Measurements from ENCODE around the gene TRERF1.

The TRERF1 gene

DNA sequence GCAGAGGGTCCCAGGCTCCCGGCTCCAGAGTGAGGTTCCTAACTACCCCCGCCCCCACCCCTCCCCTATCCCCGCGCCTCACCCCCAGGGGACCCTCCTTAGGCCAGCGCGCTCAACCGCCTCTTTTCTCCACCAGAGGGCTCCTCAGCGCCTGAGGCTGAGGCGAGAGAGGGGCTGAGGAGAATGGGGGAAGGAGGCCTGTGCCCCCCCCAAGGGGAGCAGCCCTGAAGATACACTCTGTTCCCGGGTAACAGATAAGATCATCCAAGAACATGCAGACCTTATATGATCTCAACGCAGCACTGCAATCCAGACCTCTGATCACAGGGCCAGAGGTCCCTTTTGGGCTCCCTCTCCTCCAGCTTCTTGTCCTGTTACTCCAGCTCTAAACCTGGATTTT is 190.8 kb downstream of the TRERF1 start:
- no peak for DNase-seq (ENCODE audit: low read depth)
- TF ChIP-seq, protein P1, sequence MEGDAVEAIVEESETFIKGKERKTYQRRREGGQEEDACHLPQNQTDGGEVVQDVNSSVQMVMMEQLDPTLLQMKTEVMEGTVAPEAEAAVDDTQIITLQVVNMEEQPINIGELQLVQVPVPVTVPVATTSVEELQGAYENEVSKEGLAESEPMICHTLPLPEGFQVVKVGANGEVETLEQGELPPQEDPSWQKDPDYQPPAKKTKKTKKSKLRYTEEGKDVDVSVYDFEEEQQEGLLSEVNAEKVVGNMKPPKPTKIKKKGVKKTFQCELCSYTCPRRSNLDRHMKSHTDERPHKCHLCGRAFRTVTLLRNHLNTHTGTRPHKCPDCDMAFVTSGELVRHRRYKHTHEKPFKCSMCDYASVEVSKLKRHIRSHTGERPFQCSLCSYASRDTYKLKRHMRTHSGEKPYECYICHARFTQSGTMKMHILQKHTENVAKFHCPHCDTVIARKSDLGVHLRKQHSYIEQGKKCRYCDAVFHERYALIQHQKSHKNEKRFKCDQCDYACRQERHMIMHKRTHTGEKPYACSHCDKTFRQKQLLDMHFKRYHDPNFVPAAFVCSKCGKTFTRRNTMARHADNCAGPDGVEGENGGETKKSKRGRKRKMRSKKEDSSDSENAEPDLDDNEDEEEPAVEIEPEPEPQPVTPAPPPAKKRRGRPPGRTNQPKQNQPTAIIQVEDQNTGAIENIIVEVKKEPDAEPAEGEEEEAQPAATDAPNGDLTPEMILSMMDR (conservative IDR thresholded peaks at IDR 0.05; ENCODE audit: low read length) = peak; percentile 46
- H3K4me3 ChIP-seq (ENCODE audit: low read length) = no peak overlapping the region

DNA sequence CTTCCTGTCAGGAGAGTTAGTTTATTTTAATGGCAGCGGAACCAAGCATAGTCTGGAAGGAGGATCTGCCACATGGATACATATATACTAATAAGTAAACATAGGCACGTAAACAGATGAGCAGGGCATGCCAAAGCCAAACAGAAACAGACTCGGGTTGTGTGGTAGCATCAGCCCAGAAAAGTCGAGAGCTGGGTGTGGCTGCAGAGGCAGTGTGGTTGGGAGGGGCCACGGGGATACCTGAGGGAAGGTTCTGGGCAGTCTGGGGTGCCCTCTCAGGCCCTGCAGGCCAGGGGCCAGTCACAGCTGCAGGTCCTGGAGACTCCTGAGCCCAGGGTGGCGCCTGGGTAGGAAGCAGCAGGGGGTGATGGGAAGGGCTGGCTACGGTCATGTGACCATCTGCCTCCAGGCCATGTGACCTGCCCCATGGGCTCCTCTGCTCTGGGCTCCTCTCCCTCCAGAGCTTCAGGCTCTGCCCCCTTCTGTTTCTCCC is 191.3 kb downstream of the TRERF1 start:
- H3K4me3 ChIP-seq (ENCODE audit: low read length) = no peak overlapping the region
- TF ChIP-seq, protein P1 (conservative IDR thresholded peaks at IDR 0.05; ENCODE audit: low read length) = no peak
- no peak for DNase-seq (ENCODE audit: low read depth)

DNA sequence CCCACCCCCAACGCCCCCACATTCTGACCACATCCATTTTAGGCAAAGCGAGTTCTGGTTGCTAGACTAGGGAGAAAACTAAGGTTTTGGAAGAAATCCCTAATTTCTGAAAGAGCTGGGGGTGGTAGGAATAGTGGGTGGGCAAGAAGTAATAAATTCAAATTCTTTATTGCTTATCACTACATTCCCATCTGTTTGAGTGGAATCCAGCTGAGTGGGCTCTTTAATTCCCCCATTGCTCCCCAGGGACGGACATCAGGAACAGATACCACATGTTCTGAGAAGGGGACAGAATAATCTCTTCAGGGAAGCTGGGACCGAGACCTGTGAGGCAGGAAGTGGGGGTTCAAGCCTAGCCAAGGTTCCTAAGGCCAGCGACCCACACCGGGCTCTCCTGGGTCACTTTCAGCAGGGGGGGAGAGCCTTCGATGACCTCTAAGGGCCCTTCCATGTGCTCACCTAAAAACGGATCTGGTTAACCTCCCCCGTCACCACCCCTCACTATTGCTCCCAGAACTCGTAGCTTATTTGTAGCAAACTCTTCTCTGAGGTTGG is 191.8 kb downstream of the TRERF1 start:
- no peak overlapping the region for H3K4me3 ChIP-seq (ENCODE audit: low read length)
- peak; percentile 43 for DNase-seq (ENCODE audit: low read depth)
- TF ChIP-seq, protein P1 (conservative IDR thresholded peaks at IDR 0.05; ENCODE audit: low read length) = no peak

DNA sequence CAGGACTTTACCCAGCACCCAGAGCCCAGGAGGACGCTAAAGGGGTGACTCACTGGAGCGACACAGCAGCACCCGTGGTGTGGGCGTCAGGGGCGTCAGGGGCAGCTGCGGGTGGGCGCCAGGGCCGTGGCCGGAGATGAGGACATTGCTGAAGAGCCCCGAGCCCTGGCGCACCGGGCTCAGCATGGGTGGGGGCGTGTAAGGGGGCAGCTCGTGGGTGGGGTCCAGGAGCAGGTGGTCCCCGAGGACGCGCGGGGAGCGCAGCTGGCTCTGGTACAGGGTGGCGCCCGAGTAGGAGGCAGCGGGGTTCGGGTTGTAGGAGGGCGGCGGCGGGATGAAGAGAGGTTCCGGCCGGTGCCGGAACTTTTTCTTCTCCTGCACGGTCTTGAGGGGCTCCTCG is 192.4 kb downstream of the TRERF1 start:
- no peak for DNase-seq (ENCODE audit: low read depth)
- no peak overlapping the region for H3K4me3 ChIP-seq (ENCODE audit: low read length)
- TF ChIP-seq, protein P1 (conservative IDR thresholded peaks at IDR 0.05; ENCODE audit: low read length) = no peak

DNA sequence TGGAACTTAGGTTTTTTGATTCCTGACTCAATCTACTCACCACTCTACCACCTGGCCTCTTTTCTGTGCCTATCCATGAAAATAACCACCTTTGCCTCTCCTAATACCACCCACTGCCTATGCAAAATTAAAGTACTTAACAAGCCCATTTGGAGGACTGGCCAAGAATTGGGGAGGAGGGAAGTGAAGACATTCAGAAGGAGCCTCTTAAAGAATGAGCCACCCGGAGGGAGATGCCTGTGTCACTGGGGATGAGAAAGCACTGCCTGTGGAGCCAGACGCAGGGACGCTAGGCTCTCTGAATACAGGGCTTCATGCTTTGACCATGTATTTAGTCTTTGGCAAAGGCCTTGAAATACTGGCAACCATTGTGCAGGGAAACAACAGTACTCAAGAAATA is 194.1 kb downstream of the TRERF1 start:
- TF ChIP-seq, protein P1 (conservative IDR thresholded peaks at IDR 0.05; ENCODE audit: low read length) = no peak
- H3K4me3 ChIP-seq (ENCODE audit: low read length) = no peak overlapping the region
- DNase-seq (ENCODE audit: low read depth) = no peak

DNA sequence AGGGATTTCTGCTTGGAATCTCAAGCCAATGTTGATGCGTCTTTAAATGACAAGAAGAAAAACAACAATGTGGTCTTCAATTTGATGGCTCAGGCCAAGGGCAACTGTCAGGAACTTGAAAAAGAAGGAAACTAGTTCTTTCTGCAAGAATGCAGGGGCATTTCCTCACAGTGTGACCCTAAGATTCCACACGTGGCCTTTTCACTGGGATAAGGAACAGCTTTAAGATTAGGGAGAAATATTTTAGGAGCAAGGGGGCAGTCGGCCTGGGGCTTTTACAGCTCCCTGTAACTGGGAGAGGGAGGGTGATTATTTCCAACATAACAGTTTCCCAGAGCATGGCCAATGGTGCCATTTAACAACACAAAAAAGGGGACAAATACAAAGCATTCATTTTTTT is 194.7 kb downstream of the TRERF1 start:
- TF ChIP-seq, protein P1 (conservative IDR thresholded peaks at IDR 0.05; ENCODE audit: low read length) = no peak
- H3K4me3 ChIP-seq (ENCODE audit: low read length) = no peak overlapping the region
- DNase-seq (ENCODE audit: low read depth) = no peak

DNA sequence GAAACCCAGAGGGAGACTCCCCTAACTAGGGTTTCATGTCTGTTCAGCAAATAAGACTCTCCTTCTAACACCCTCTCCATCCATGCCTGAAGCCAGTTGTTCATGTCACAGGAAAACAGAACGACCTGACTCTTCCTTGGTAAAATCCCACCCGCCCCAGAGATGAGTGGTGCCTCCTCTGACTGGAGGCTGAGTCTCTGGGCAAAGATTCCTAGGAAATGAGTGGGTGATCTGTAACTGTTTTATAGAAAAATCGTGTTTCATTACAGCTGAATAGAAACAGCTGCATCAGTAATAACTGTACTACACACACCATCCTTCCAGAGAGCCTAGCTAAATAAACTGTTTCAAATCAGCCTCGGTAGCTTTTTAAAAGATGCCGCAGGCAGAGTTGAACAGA is 196.7 kb downstream of the TRERF1 start:
- H3K4me3 ChIP-seq (ENCODE audit: low read length) = no peak overlapping the region
- peak; percentile 21 for DNase-seq (ENCODE audit: low read depth)
- TF ChIP-seq, protein P1 (conservative IDR thresholded peaks at IDR 0.05; ENCODE audit: low read length) = no peak
